ENCODE measurements around the gene CTDP1.

GRCh38 chr18:79715280-79715679 lies 35.7 kb downstream of the CTDP1 start:
- TF ChIP-seq CTCF (IDR thresholded peaks at IDR 0.05) (no peak), EP300 (IDR thresholded peaks at IDR 0.05) (no peak), POLR2A (IDR thresholded peaks at IDR 0.05) (no peak)

Data from tibial nerve (tissue), 4 donors.